Cardiac fibroblast (primary cell): ENCODE results near the gene EPS8L1.
"Not testable (repeated sequence)": the region's sequence is repeated elsewhere in the genome, so short reads cannot be mapped to it uniquely, and the experiment has no call there.

ENCODE experiments used
- DNase-seq, 2 donors: peaks; one replicate each; pipeline versions ENCODE4 v3.0.0 to v3.0.0-alpha.2; 2010; ENCODE audit warnings: low read depth in 2 of 2
- H3K4me3 ChIP-seq, 2 donors: replicated peaks in 1 of 2; 1 replicate in 1 of 2; 2 replicates in 1 of 2; pipeline ENCODE4 v1.5.1; 2011; ENCODE audit warnings: low read depth in 2 of 2, low read length in 2 of 2, mild to moderate bottlenecking in 2 of 2, moderate library complexity in 1 of 2
- TF ChIP-seq, protein P1 (sequence below): IDR thresholded peaks from one replicate; pipeline ENCODE4 v1.5.1; 2011; ENCODE audit warnings: low read depth, mild to moderate bottlenecking, low read length, inconsistent platforms

EPS8L1 gene

DNA sequence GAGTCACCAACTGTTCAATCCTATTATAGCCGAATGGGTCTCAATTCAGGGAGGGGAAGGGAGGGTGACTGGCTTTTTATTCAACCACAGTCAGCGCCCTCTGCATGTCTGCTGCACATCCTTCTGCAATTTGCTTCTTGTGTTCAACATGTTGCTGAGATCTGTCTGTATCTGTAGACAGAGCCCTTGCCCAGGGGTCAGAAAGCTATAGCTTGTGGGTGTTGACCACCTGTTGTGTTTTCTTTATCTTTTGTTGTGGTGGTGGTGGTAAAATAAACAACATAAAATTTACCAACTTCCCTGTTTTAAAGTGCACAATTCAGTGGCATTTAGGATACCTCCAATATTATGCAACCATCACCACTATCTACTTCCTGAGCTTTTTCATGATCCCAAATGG lies 29.6 kb downstream of the EPS8L1 start:
- DNase-seq = no peak
- TF ChIP-seq, protein P1, sequence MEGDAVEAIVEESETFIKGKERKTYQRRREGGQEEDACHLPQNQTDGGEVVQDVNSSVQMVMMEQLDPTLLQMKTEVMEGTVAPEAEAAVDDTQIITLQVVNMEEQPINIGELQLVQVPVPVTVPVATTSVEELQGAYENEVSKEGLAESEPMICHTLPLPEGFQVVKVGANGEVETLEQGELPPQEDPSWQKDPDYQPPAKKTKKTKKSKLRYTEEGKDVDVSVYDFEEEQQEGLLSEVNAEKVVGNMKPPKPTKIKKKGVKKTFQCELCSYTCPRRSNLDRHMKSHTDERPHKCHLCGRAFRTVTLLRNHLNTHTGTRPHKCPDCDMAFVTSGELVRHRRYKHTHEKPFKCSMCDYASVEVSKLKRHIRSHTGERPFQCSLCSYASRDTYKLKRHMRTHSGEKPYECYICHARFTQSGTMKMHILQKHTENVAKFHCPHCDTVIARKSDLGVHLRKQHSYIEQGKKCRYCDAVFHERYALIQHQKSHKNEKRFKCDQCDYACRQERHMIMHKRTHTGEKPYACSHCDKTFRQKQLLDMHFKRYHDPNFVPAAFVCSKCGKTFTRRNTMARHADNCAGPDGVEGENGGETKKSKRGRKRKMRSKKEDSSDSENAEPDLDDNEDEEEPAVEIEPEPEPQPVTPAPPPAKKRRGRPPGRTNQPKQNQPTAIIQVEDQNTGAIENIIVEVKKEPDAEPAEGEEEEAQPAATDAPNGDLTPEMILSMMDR = no peak
- H3K4me3 ChIP-seq = no peak overlapping the region

- TF ChIP-seq, protein P1 = no peak
- no peak overlapping the region for H3K4me3 ChIP-seq
- DNase-seq = no peak
Observed at GRCh38 chr19:55106591-55106990, 30.9 kb downstream of the EPS8L1 start.

DNA sequence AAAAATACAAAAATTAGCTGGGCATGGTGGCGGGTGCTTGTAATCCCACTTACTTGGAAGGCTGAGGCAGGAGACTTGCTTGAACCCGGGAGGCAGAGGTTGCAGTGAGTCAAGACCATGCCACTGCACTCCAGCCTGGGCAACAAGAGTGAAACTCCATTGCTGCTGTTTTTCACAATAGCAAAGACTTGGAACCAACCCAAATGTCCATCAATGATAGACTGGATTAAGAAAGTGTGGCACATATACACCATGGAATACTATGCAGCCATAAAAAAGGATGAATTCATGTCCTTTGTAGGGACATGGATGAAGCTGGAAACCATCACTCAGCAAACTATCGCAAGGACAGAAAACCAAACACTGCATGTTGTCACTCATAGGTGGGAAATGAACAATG lies 31.6 kb downstream of the EPS8L1 start:
- not testable (repeated sequence) for H3K4me3 ChIP-seq, DNase-seq

DNA sequence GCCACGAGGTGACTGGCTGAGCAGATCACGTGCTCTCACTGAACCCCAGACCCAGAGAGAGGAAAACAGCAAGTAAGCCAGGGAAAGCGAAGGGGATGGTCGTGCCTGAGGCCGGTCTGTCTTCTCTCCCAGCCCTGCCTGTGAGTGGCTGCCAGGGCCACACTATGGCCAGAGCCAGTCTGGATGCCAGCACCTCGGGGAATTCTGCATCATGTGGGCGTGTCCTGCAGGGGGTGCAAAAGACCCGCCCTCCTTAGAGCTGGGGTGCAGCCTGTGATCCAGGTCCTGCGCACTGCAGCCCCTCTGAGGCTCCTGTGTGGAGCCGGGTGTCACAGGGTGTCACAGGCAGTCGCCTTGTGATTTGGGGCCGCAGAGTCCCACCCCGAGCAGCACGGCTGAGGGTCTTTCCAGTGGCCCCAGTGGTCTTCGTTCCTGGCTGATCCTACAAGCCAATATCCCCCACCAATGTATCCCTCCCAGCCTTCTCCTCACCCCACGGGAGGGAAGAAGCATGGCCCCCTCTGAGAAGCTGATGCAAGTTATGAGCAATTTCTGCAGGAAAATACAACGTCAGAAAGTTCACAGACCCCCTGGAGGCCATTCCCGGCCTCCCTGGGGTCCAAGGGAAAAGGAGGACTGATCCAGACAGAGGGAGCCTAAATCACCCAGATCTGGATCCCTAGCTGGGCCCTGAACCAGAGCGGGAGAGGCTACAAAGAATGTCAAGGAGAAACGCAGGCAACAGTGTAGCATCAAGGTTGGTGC lies 34.0 kb downstream of the EPS8L1 start:
- no peak for DNase-seq
- no peak overlapping the region for H3K4me3 ChIP-seq
- TF ChIP-seq, protein P1 = no peak

- DNase-seq = no peak
- TF ChIP-seq, protein P1 = no peak
Observed at GRCh38 chr19:55111238-55111831, 35.7 kb downstream of the EPS8L1 start.

GRCh38 chr19:55112246-55112776 lies 36.6 kb downstream of the EPS8L1 start:
- DNase-seq = no peak
- TF ChIP-seq, protein P1 = no peak

More at GRCh38 chr19:55111238-55111831, 35.7 kb downstream of the EPS8L1 start:
- no peak overlapping the region for H3K4me3 ChIP-seq

GRCh38 chr19:55112777-55113569 lies 37.3 kb downstream of the EPS8L1 start:
- H3K4me3 ChIP-seq = no peak overlapping the region
- no peak for DNase-seq
- TF ChIP-seq, protein P1 = no peak

More at GRCh38 chr19:55112246-55112776, 36.6 kb downstream of the EPS8L1 start:
- H3K4me3 ChIP-seq = no peak overlapping the region
